Psoas muscle (tissue), 8 donors: Measurements from ENCODE around the gene SYT12. TPM values are rescaled to one million over a fixed set of nuclear protein-coding genes. Genes with fewer than 3 reads are reported as not detected.
A peak's percentile ranks its signal among the peaks of the same experiment; 100 is the strongest.

Source experiments
- ATAC-seq, 4 donors: fragments of 200-7000 bp; cut with Tn5 transposase; one replicate each; pipeline ENCODE4 v1.9.1; 2020; ENCODE audit warnings: moderate library complexity in 3 of 4, mild to moderate bottlenecking in 2 of 4
- DNase-seq, 2 donors: peaks; one replicate each; pipeline ENCODE4 v3.0.0-alpha.2; 2020
- H3K27ac ChIP-seq: fragments of 200-600 bp; one replicate; pipeline ENCODE4 v1.8.0; 2022
- H3K27me3 ChIP-seq, 3 donors: fragments of 200-600 bp in 1 of 3; one replicate each; pipeline versions ENCODE4 v1.6.1 to v1.8.0; 2013 to 2022; ENCODE audit warnings: low read length in 2 of 3, mild to moderate bottlenecking in 2 of 3, moderate library complexity in 1 of 3; ENCODE audit not compliant: insufficient read depth in 3 of 3
- H3K36me3 ChIP-seq, 2 donors: fragments of 200-600 bp in 1 of 2; one replicate each; pipeline versions ENCODE4 v1.6.1 to v1.8.0; 2013 to 2022; ENCODE audit warnings: low read depth in 1 of 2, mild to moderate bottlenecking in 1 of 2, moderate library complexity in 1 of 2; ENCODE audit not compliant: insufficient read depth in 1 of 2
- H3K4me1 ChIP-seq: fragments of 200-600 bp; one replicate; pipeline ENCODE4 v1.8.0; 2022
- H3K4me3 ChIP-seq: fragments of 200-600 bp; one replicate; pipeline ENCODE4 v1.8.0; 2022; ENCODE audit warnings: mild to moderate bottlenecking
- H3K9me3 ChIP-seq: fragments of 200-600 bp; one replicate; pipeline ENCODE4 v1.8.0; 2022
- WGBS, 3 donors: extraction: QIAGEN DNeasy Blood & Tissue Kit; methylation state at CpG; one replicate each; pipeline versions ENCODE4 v1.1.6 to v1.1.7; 2013; 5-methylcytosine and 5-hydroxymethylcytosine counted together
- intact Hi-C, 2 donors: fragments of 100-400 bp; cut with DNase I; formaldehyde crosslinking; loops; one replicate each; pipeline versions ENCODE4 v1.11.0 to v1.14.2; 2022
- polyA plus RNA-seq, 3 donors: library from polyadenylated mRNA; stranded (reverse); fragments of 200-250 nt; gene quantifications; one replicate each; pipeline ENCODE4 v1.2.3, GENCODE V29; 2013
- total RNA-seq, 4 donors: library from RNA; stranded (reverse); fragmentation: NEBNext Ultra II Directional in 2 of 4; extraction: Animal tissue kit (Norgen Biotek cat#: 25700) in 2 of 4; gene quantifications; one replicate each; pipeline versions ENCODE4 v1.2.1 to v1.2.4, GENCODE V29; 2021 to 2023
- TF ChIP-seq, protein P1 (sequence below): fragments of 200-600 bp; IDR thresholded peaks from one replicate; pipeline ENCODE4 v1.8.0; 2022; ENCODE audit warnings: antibody characterized with exemption
- donor health status: healthy with polysubstance abuse.
- donor health status: DM: no; HTN: no; CAD: no; lungs with moderate emphysema.
- donor health status: Bipolar disorder and iron deficiency.
- donor health status: healthy.
- donor health status: DM: yes; HTN: yes; CAD: no.
- donor health status: DM: no; HTN: no; CAD: no.
- donor health status: DM: no; HTN: no; CAD: no.
- donor health status: DM: yes; HTN: yes; CAD: no.

The SYT12 gene
- total and polyA plus RNA-seq, 7 donors, result 0.17 to 0.61 (median 0.29) TPM; not detected in 1

DNA sequence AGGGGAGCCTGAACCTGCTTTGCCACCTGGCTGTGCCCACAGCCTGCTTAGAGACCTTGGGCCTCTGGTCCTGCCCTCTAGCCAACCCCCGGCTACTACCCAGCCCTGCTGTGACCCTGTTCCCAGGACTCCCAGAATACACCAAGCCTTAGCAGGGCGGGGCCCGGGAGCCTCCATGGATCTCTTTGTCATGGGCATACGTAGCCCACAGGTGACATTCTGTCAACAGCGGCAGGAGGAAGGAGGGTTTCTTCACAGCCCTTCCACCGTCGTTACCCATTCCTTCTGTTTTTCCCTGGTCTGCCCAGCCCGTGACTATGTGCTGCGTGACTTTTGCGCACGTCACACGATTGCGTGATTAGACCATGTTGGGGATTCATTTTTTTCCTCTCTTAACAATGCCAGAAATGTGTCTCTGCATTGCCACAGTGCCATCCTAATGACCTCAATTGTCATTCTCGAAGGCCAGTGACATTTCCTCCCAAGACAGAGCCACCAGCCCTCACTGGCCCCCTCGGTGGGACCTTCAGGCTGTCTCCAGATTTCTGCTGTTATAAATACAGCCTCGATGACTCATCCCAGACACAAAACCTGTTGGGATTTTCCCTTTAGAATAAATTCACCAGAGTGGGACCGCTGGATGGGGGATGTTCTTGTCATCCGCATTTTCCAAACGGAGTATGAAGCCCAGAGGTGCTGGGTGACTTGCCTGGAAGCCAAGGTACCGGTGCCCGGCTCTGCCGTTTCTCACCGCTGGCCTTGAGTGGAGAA, 9.0 kb downstream of the SYT12 start:
- no peaks in the 10 kb centered on the region for H3K36me3 ChIP-seq
- no peak overlapping the region for H3K27ac ChIP-seq
- no peaks in the 10 kb centered on the region for H3K27me3 ChIP-seq
- WGBS, 3 donors, result 76 to 79% (median 79%) methylated on average over 23 of the region's 23 CpGs
- TF ChIP-seq, protein P1, sequence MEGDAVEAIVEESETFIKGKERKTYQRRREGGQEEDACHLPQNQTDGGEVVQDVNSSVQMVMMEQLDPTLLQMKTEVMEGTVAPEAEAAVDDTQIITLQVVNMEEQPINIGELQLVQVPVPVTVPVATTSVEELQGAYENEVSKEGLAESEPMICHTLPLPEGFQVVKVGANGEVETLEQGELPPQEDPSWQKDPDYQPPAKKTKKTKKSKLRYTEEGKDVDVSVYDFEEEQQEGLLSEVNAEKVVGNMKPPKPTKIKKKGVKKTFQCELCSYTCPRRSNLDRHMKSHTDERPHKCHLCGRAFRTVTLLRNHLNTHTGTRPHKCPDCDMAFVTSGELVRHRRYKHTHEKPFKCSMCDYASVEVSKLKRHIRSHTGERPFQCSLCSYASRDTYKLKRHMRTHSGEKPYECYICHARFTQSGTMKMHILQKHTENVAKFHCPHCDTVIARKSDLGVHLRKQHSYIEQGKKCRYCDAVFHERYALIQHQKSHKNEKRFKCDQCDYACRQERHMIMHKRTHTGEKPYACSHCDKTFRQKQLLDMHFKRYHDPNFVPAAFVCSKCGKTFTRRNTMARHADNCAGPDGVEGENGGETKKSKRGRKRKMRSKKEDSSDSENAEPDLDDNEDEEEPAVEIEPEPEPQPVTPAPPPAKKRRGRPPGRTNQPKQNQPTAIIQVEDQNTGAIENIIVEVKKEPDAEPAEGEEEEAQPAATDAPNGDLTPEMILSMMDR, result no peak
- H3K9me3 ChIP-seq, result no peaks in the 10 kb centered on the region
- no peak for DNase-seq
- no peak for ATAC-seq
- H3K4me1 ChIP-seq, result no peaks in the 10 kb centered on the region
- intact Hi-C loops, result no loop called here
- H3K4me3 ChIP-seq, result no peak overlapping the region

DNA sequence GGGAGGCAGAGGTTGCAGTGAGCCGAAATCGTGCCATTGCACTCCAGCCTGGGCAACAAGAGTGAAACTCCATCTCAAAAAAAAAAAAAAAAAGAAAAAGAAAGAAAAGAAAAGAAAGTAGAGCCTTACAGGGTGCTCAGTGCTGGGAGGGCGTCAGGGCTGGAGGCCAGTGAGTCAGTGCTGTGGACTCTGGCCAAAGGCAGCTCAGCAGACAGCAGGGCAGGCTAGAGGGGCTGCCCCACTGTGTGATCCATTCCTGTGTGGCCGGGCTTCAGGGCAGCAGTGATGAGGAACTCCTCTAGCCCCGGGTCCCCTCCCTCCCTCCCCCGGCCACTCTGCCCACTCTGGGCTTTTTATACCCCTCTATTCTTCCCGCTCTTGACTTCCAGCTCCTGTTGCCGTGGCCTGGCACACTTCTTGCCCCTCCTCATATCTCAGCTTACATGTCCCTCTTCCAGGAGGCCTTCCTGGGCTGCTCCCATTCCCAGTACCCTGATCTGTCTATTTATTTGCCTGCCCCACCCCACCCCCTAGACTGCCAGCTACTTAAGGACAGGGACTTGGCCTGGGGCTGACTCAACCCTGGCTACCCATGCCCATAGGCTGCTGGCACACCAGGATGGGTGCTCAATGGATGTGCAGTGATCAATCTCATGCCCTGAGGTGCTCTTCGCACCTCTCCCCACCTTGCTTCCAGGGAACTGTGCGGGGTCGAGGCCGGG, 10.1 kb downstream of the SYT12 start:
- Histone ChIP-seq H3K9me3 (no peaks in the 10 kb centered on the region), H3K27ac (no peak overlapping the region), H3K36me3 (no peaks in the 10 kb centered on the region), H3K4me3 (no peak overlapping the region), H3K4me1 (no peaks in the 10 kb centered on the region), H3K27me3 (no peaks in the 10 kb centered on the region)
- 66 to 81% (median 70%) methylated on average over 11 to 12 of the region's 12 CpGs for WGBS, 3 donors
- intact Hi-C loops, result no loop called here
- peak; percentile 56 to 71 (median 61) for ATAC-seq
- peak in 1 of 2 donors; percentile 57 for DNase-seq
- TF ChIP-seq, protein P1, result no peak

DNA sequence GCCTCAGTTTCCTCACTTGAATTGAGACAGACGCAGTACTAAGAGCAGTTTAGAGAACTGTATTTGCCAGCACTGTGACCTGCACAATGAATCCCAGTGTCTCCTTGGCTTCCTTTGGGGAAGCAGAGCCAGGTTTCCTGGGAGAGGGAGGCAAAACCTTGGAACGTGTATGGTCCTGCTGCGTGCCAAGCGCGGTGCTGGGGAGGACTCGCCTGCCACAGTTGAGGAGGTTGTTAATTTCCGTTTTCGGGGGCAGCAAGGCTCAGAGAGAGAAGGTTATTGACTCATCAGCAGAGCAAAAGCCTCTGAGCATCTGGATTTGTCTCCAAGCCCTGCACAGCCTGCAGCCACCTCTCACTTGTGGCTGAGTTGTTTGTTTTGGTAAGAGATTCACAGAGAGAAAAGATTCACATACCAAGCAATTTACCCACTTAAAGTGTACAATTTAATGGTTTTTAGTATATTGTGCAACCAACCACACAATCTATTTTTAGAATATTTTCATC, 10.8 kb downstream of the SYT12 start:
- Histone ChIP-seq H3K4me1 (no peaks in the 10 kb centered on the region), H3K36me3 (no peaks in the 10 kb centered on the region), H3K27ac (no peak overlapping the region), H3K27me3 (no peaks in the 10 kb centered on the region), H3K9me3 (no peaks in the 10 kb centered on the region), H3K4me3 (no peak overlapping the region)
- ATAC-seq (no peak), DNase-seq (no peak)
- 44 to 68% (median 45%) methylated on average over 8 of the region's 8 CpGs for WGBS, 3 donors
- intact Hi-C loops, result no loop called here
- TF ChIP-seq, protein P1, result no peak

DNA sequence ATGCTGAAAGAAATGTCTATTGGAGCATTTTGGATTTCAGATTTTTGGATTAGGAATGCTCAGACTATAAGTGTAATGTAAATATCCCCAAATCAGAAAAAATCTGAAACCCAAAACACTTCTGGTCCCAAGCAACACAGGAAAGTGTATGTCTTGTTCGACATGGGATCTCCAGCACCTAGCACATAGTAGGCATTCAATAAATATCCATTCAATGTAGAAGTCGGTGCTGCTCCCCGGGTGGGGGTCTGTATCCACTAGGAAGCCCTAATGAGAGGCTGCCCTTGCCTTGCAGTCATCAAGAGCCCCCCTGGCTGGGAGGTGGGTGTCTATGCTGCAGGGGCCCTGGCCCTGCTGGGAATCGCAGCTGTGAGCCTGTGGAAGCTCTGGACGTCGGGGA, 11.4 kb downstream of the SYT12 start:
- Histone ChIP-seq H3K9me3 (no peaks in the 10 kb centered on the region), H3K27ac (no peak overlapping the region), H3K4me1 (no peaks in the 10 kb centered on the region), H3K36me3 (no peaks in the 10 kb centered on the region), H3K27me3 (no peaks in the 10 kb centered on the region), H3K4me3 (no peak overlapping the region)
- TF ChIP-seq, protein P1, result no peak
- 78 to 83% (median 80%) methylated on average over 6 of the region's 6 CpGs for WGBS, 3 donors
- intact Hi-C loops, result no loop called here
- ATAC-seq, result no peak
- DNase-seq, result no peak
